GM21423 (cell line): ENCODE measurements around the gene MALAT1.
"Not testable (repeated sequence)": the region's sequence is repeated elsewhere in the genome, so short reads cannot be mapped to it uniquely, and the experiment has no call there.

Source experiments
- ATAC-seq: cut with Tn5 transposase; IDR thresholded peaks from one replicate; pipeline ENCODE4 v1.9.1; 2021; ENCODE audit warnings: mild to moderate bottlenecking, moderate library complexity; ENCODE audit not compliant: unreplicated experiment

Gene MALAT1

GRCh38 chr11:65516135-65516968, 17.5 kb downstream of the MALAT1 start:
- ATAC-seq: no peak

GRCh38 chr11:65518941-65519549, 20.2 kb downstream of the MALAT1 start:
- not testable (repeated sequence) for ATAC-seq

- ATAC-seq: not testable (repeated sequence)
These were observed 23.1 kb downstream of the MALAT1 start for GRCh38 chr11:65521777-65522521.

- not testable (repeated sequence) for ATAC-seq
These were observed 24.1 kb downstream of the MALAT1 start for GRCh38 chr11:65522718-65523630.

- ATAC-seq: not testable (repeated sequence)
These were observed 24.8 kb downstream of the MALAT1 start for GRCh38 chr11:65523631-65523968.

- ATAC-seq: no peak
These were observed 25.3 kb downstream of the MALAT1 start for GRCh38 chr11:65524014-65524740.

GRCh38 chr11:65524741-65525545, 26.1 kb downstream of the MALAT1 start, which contains the start of gene SCYL1:
SCYL1 (plus strand) TSS chr11:65525083; CDS start chr11:65525154, 71 bp downstream.
- peak; percentile 57 for ATAC-seq

GRCh38 chr11:65525546-65526480, 27.0 kb downstream of the MALAT1 start:
- no peak for ATAC-seq

- no peak for ATAC-seq
These were observed 27.9 kb downstream of the MALAT1 start for GRCh38 chr11:65526744-65527143.

- ATAC-seq: no peak
These were observed 30.0 kb downstream of the MALAT1 start for GRCh38 chr11:65528819-65529350.

- ATAC-seq: no peak
These were observed 30.8 kb downstream of the MALAT1 start for GRCh38 chr11:65529475-65530156.

GRCh38 chr11:65530157-65530496, 31.3 kb downstream of the MALAT1 start:
- no peak for ATAC-seq

- no peak for ATAC-seq
These were observed 33.7 kb downstream of the MALAT1 start for GRCh38 chr11:65532388-65533064.

- no peak for ATAC-seq
These were observed 36.3 kb downstream of the MALAT1 start for GRCh38 chr11:65535102-65535501.

GRCh38 chr11:65536412-65537295, 37.8 kb downstream of the MALAT1 start:
- no peak for ATAC-seq

- ATAC-seq: no peak
These were observed 38.4 kb downstream of the MALAT1 start for GRCh38 chr11:65537296-65537597.
